Right lobe of liver (tissue), 6 donors: Measurements from ENCODE around the gene SNRNP40. TPM values are rescaled to one million over a fixed set of nuclear protein-coding genes. Genes with fewer than 3 reads are reported as not detected.

Experiments
- ATAC-seq, 4 donors: fragments of 200-7000 bp; cut with Tn5 transposase; one replicate each; pipeline ENCODE4 v1.9.1; 2020; ENCODE audit warnings: mild to moderate bottlenecking in 4 of 4, moderate library complexity in 4 of 4
- DNase-seq, 3 donors: peaks; one replicate each; pipeline ENCODE4 v3.0.0-alpha.2; 2020
- H3K27ac ChIP-seq, 3 donors: fragments of 200-600 bp; one replicate each; pipeline ENCODE4 v1.8.0; 2022
- H3K27me3 ChIP-seq, 2 donors: fragments of 200-600 bp; one replicate each; pipeline ENCODE4 v1.8.0; 2022
- H3K36me3 ChIP-seq, 4 donors: fragments of 200-600 bp; sonication (generic) in 1 of 4; one replicate each; pipeline versions ENCODE4 v1.5.1 to v1.8.0; 2017 to 2022; ENCODE audit warnings: control low read depth in 1 of 4
- H3K4me1 ChIP-seq, 4 donors: fragments of 200-600 bp; sonication (generic) in 1 of 4; one replicate each; pipeline versions ENCODE4 v1.5.1 to v1.8.0; 2017 to 2022; ENCODE audit warnings: control low read depth in 1 of 4
- H3K4me3 ChIP-seq, 3 donors: fragments of 200-600 bp; one replicate each; pipeline ENCODE4 v1.8.0; 2022
- H3K9me3 ChIP-seq, 4 donors: fragments of 200-600 bp; sonication (generic) in 1 of 4; one replicate each; pipeline versions ENCODE4 v1.5.1 to v1.8.0; 2017 to 2022; ENCODE audit warnings: control low read depth in 1 of 4
- CTCF ChIP-seq, 4 donors: fragments of 200-600 bp in 3 of 4; fragments of 450-650 bp in 1 of 4; IDR thresholded peaks; one replicate each; pipeline versions ENCODE4 v1.5.1 to v1.8.0; 2016 to 2022; ENCODE audit warnings: antibody characterized with exemption in 4 of 4, mild to moderate bottlenecking in 2 of 4
- POLR2A ChIP-seq: fragments of 450-650 bp; IDR thresholded peaks from one replicate; pipeline ENCODE4 v1.6.1; 2017; ENCODE audit warnings: antibody characterized with exemption, mild to moderate bottlenecking
- WGBS: methylation state at CpG from one replicate; pipeline ENCODE4 v1.1.6; 2018; ENCODE audit warnings: low coverage, low lambda C conversion rate; ENCODE audit not compliant: insufficient coverage; ENCODE audit errors: missing lambda C conversion rate; 5-methylcytosine and 5-hydroxymethylcytosine counted together
- intact Hi-C, 2 donors: fragments of 100-400 bp; cut with DNase I; formaldehyde crosslinking; loops; one replicate each; pipeline versions ENCODE4 v1.11.2 to v1.14.1; 2022
- total RNA-seq, 6 experiments: library from RNA; depleted of rRNA in 2 of 6; stranded (reverse); fragments of >200 nt in 2 of 6; fragmentation: NEBNext Ultra II Directional in 3 of 6; extraction: Animal tissue kit (Norgen Biotek cat#: 25700) in 3 of 6; gene quantifications; one replicate each; pipeline versions ENCODE4 v1.1.0 to v1.2.4, GENCODE V29; 2016 to 2023
- donor health status: DM: no; HTN: yes; CAD: no.
- donor health status: DM: no; HTN: no; CAD: no.
- donor health status: DM: no; HTN: no; CAD: no.
- donor health status: DM: no; HTN: yes; CAD: no.
- donor health status: DM: no; HTN: yes; CAD: no.

Gene SNRNP40
- total RNA-seq, 6 experiments from 2014 or later, result 12.2 to 18.9 (median 14.9) TPM

GRCh38 chr1:31261916-31262315 lies 34.7 kb downstream of the SNRNP40 start:
- no peak for TF ChIP-seq CTCF (IDR thresholded peaks at IDR 0.05)
- no peak for TF ChIP-seq POLR2A
- H3K27me3 ChIP-seq, result no peaks in the 10 kb centered on the region
- no peak overlapping the region for H3K4me3 ChIP-seq
- intact Hi-C loops, result no loop called here
- DNase-seq (no peak), ATAC-seq (no peak)
- 100% methylated on average over 3 of the region's 3 CpGs for WGBS
- peaks cover 0 to 42% (median 22%) of the 10 kb centered on the region in 4 donors for H3K36me3 ChIP-seq
- no peaks in the 10 kb centered on the region for H3K9me3 ChIP-seq
- H3K27ac ChIP-seq, result no peak overlapping the region
- H3K4me1 ChIP-seq, result peaks cover 0 to 5% (median 2%) of the 10 kb centered on the region in 4 donors

- intact Hi-C loops, result no loop called here
Observed at GRCh38 chr1:31259746-31260145, 36.8 kb downstream of the SNRNP40 start.

GRCh38 chr1:31258581-31258980 lies 38.0 kb downstream of the SNRNP40 start:
- H3K4me1 ChIP-seq, result no peaks in the 10 kb centered on the region
- H3K27ac ChIP-seq, result no peak overlapping the region
- ATAC-seq (no peak), DNase-seq (no peak)
- H3K36me3 ChIP-seq, result peaks cover 0 to 42% (median 19%) of the 10 kb centered on the region in 4 donors
- H3K9me3 ChIP-seq, result no peaks in the 10 kb centered on the region
- WGBS, result no CpG with 5 or more reads among the region's 1 CpG
- H3K4me3 ChIP-seq, result no peak overlapping the region
- H3K27me3 ChIP-seq, result no peaks in the 10 kb centered on the region
- intact Hi-C loops, result no loop called here
- no peak for TF ChIP-seq CTCF (IDR thresholded peaks at IDR 0.05)
- TF ChIP-seq POLR2A, result no peak

More at GRCh38 chr1:31259746-31260145, 36.8 kb downstream of the SNRNP40 start:
- no peak for DNase-seq
- Histone ChIP-seq H3K36me3 (peaks cover 0 to 42% (median 19%) of the 10 kb centered on the region in 4 donors), H3K27ac (no peak overlapping the region), H3K4me3 (no peak overlapping the region), H3K27me3 (no peaks in the 10 kb centered on the region), H3K9me3 (no peaks in the 10 kb centered on the region), H3K4me1 (no peaks in the 10 kb centered on the region)
- no peak for TF ChIP-seq CTCF (IDR thresholded peaks at IDR 0.05)
- no peak for TF ChIP-seq POLR2A
- WGBS, result 74% methylated on average over 3 of the region's 3 CpGs
- no peak for ATAC-seq

- ATAC-seq, result no peak
- Histone ChIP-seq H3K36me3 (peaks cover 0 to 33% (median 15%) of the 10 kb centered on the region in 4 donors), H3K9me3 (no peaks in the 10 kb centered on the region), H3K4me3 (no peak overlapping the region), H3K27me3 (no peaks in the 10 kb centered on the region), H3K4me1 (no peaks in the 10 kb centered on the region), H3K27ac (no peak overlapping the region)
- DNase-seq, result no peak
- intact Hi-C loops, result no loop called here
- WGBS, result no CpG with 5 or more reads among the region's 1 CpG
- TF ChIP-seq CTCF (IDR thresholded peaks at IDR 0.05), result no peak
- TF ChIP-seq POLR2A, result no peak
Observed at GRCh38 chr1:31257213-31257612, 39.4 kb downstream of the SNRNP40 start.

GRCh38 chr1:31249854-31250253 lies 46.7 kb downstream of the SNRNP40 start:
- intact Hi-C loops, result no loop called here
- Histone ChIP-seq H3K4me1 (no peaks in the 10 kb centered on the region), H3K27ac (no peak overlapping the region), H3K36me3 (no peaks in the 10 kb centered on the region), H3K4me3 (no peak overlapping the region), H3K27me3 (no peaks in the 10 kb centered on the region), H3K9me3 (no peaks in the 10 kb centered on the region)
- DNase-seq (no peak), ATAC-seq (no peak)
- WGBS, result 86% methylated on average over 3 of the region's 3 CpGs
- TF ChIP-seq POLR2A, result no peak
- no peak for TF ChIP-seq CTCF (IDR thresholded peaks at IDR 0.05)
